Right atrium auricular region (tissue), 2 donors: Measurements from ENCODE around the gene CCL8. TPM values are rescaled to one million over a fixed set of nuclear protein-coding genes. Genes with fewer than 3 reads are reported as not detected.

Experiments used
- DNase-seq: peaks from one replicate; pipeline ENCODE4 v3.0.0-alpha.2; 2019; ENCODE audit warnings: low spot score
- H3K27ac ChIP-seq, 2 donors: fragments of 200-600 bp; sonication (generic); 1 replicate in 1 of 2; 2 replicates in 1 of 2; pipeline ENCODE4 v1.5.1; 2016 to 2019
- H3K27me3 ChIP-seq, 2 donors: fragments of 200-600 bp; sonication (generic); one replicate each; pipeline versions ENCODE4 v1.5.1 to v1.6.0; 2017 to 2019
- H3K36me3 ChIP-seq: fragments of 200-600 bp; sonication (generic); one replicate; pipeline ENCODE4 v1.5.1; 2016
- H3K4me1 ChIP-seq, 2 donors: fragments of 200-600 bp; sonication (generic); one replicate each; pipeline versions ENCODE4 v1.5.1 to v1.6.0; 2017 to 2019
- H3K4me3 ChIP-seq, 2 donors: fragments of 200-600 bp; sonication (generic); 1 replicate in 1 of 2; 2 replicates in 1 of 2; pipeline ENCODE4 v1.5.1; 2017 to 2019; ENCODE audit warnings: mild to moderate bottlenecking in 1 of 2, moderate library complexity in 1 of 2
- H3K9me3 ChIP-seq, 2 donors: fragments of 200-600 bp; sonication (generic); one replicate each; pipeline ENCODE4 v1.5.1; 2019
- CTCF ChIP-seq, 2 donors: fragments of 200-600 bp; sonication (generic); IDR thresholded peaks; one replicate each; pipeline ENCODE4 v1.5.1; 2019; ENCODE audit warnings: antibody characterized with exemption in 2 of 2
- total RNA-seq, 2 donors: library from RNA; depleted of rRNA; stranded (reverse); fragments of >200 nt; gene quantifications; one replicate each; pipeline ENCODE4 v1.1.0, GENCODE V29; 2016

CCL8 gene
- total RNA-seq, 2 donors from 2014 or later, result 0.52 TPM; not detected in 1

GRCh38 chr17:34287875-34288274 is 31.4 kb upstream of the CCL8 start:
- no peak overlapping the region for H3K4me3 ChIP-seq
- H3K4me1 ChIP-seq, result no peaks in the 10 kb centered on the region
- no peaks in the 10 kb centered on the region for H3K27me3 ChIP-seq
- TF ChIP-seq CTCF (IDR thresholded peaks at IDR 0.05), result no peak
- no peaks in the 10 kb centered on the region for H3K9me3 ChIP-seq
- H3K27ac ChIP-seq, result no peak overlapping the region
- no peaks in the 10 kb centered on the region for H3K36me3 ChIP-seq
- no peak for DNase-seq

DNA sequence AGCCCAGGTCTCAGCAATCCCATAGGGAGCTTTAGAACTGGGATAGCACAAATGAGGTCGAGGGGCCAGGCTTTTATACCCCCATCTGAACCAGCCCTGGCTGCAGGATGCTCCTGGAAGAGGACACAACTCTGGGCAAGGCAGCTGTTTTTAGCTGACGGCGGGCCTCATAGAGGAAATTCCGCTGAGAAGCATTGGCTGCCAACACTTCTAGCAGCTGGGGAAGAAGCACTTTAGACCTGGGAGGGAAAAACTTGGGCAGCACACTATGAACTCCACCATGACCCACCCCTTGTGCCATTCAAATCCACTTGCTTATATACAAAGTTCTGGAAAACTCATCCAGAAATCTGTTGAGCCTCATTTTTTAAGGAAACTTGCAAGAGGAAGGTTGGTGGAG is 28.6 kb upstream of the CCL8 start:
- no peak overlapping the region for H3K4me3 ChIP-seq
- no peak for TF ChIP-seq CTCF (IDR thresholded peaks at IDR 0.05)

DNA sequence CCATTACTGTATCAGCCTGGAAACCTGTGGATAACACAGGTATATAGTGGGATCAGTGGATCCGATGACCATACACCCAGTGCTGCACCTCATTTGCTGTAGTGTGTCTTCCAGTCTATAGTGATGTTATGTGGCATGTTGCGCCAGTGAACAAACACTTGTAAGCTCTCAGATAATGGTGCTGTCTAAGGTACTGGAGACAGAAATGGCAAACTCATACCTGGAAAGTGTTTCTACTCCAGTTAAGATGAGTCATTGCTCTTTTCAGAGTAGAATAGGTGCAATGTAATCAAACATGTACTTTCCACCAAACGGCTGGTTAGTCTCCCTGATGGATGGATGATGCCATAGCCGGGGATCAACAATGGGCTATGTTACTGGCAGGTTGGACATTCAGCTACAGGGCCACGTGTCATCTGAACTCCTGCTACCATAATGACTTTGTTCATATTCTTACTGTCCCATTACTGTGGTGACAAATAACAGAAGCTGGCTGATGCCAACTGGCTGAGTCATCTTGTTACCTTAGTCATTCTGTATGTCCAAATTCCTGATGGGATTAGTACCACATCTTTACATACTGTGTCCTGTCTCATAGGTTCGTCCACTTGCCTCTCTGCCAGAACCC is 27.4 kb upstream of the CCL8 start:
- Histone ChIP-seq H3K27ac (no peak overlapping the region), H3K36me3 (no peaks in the 10 kb centered on the region), H3K4me3 (no peak overlapping the region), H3K27me3 (no peaks in the 10 kb centered on the region), H3K9me3 (no peaks in the 10 kb centered on the region), H3K4me1 (no peaks in the 10 kb centered on the region)
- DNase-seq, result no peak
- TF ChIP-seq CTCF (IDR thresholded peaks at IDR 0.05), result no peak

More for the DNA sequence above, 28.6 kb upstream of the CCL8 start:
- no peaks in the 10 kb centered on the region for H3K9me3 ChIP-seq
- no peak for DNase-seq
- no peaks in the 10 kb centered on the region for H3K27me3 ChIP-seq
- H3K27ac ChIP-seq, result no peak overlapping the region
- H3K4me1 ChIP-seq, result no peaks in the 10 kb centered on the region
- no peaks in the 10 kb centered on the region for H3K36me3 ChIP-seq

DNA sequence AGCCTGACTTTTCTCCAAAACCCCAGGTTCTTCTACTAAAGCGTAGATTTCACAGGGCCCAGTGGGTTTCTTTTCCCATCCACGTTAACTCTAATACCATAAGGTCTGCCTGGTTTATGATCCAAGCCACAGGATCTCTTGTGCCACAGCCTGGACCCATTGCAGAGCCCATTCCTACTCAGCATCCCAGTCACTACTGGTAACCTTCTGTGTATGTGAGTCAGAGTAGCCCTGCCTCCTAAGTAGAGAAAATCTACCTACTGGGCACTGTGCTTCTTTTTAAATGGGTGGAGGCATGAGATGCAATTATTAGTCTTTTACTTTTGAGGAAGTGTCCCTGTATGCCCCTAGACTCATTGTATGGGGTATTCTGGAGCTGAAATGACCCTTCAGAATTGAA is 20.2 kb upstream of the CCL8 start:
- Histone ChIP-seq H3K4me3 (no peak overlapping the region), H3K27ac (no peak overlapping the region), H3K9me3 (no peaks in the 10 kb centered on the region), H3K27me3 (no peaks in the 10 kb centered on the region), H3K36me3 (no peaks in the 10 kb centered on the region), H3K4me1 (peaks cover 0 to 27% of the 10 kb centered on the region in 2 donors)
- DNase-seq, result no peak
- no peak for TF ChIP-seq CTCF (IDR thresholded peaks at IDR 0.05)

GRCh38 chr17:34299956-34300577 is 19.2 kb upstream of the CCL8 start:
- H3K4me1 ChIP-seq, result peaks cover 0 to 27% of the 10 kb centered on the region in 2 donors
- no peak for DNase-seq
- H3K9me3 ChIP-seq, result no peaks in the 10 kb centered on the region
- no peak for TF ChIP-seq CTCF (IDR thresholded peaks at IDR 0.05)
- H3K27ac ChIP-seq, result peak overlapping the region in 1 of 2 donors; percentile 31
- no peaks in the 10 kb centered on the region for H3K27me3 ChIP-seq
- H3K4me3 ChIP-seq, result no peak overlapping the region
- no peaks in the 10 kb centered on the region for H3K36me3 ChIP-seq
